Cardiac fibroblast (primary cell): ENCODE measurements around the gene ZFP2.

ENCODE experiments used
- DNase-seq, 2 donors: peaks; one replicate each; pipeline versions ENCODE4 v3.0.0 to v3.0.0-alpha.2; 2010; ENCODE audit warnings: low read depth in 2 of 2
- H3K4me3 ChIP-seq, 2 donors: replicated peaks in 1 of 2; 1 replicate in 1 of 2; 2 replicates in 1 of 2; pipeline ENCODE4 v1.5.1; 2011; ENCODE audit warnings: low read depth in 2 of 2, low read length in 2 of 2, mild to moderate bottlenecking in 2 of 2, moderate library complexity in 1 of 2
- TF ChIP-seq, protein P1 (sequence below): IDR thresholded peaks from one replicate; pipeline ENCODE4 v1.5.1; 2011; ENCODE audit warnings: low read depth, mild to moderate bottlenecking, low read length, inconsistent platforms

Gene ZFP2

GRCh38 chr5:178899289-178899688 is 3.6 kb downstream of the ZFP2 start:
- H3K4me3 ChIP-seq, result no peak overlapping the region
- TF ChIP-seq, protein P1, sequence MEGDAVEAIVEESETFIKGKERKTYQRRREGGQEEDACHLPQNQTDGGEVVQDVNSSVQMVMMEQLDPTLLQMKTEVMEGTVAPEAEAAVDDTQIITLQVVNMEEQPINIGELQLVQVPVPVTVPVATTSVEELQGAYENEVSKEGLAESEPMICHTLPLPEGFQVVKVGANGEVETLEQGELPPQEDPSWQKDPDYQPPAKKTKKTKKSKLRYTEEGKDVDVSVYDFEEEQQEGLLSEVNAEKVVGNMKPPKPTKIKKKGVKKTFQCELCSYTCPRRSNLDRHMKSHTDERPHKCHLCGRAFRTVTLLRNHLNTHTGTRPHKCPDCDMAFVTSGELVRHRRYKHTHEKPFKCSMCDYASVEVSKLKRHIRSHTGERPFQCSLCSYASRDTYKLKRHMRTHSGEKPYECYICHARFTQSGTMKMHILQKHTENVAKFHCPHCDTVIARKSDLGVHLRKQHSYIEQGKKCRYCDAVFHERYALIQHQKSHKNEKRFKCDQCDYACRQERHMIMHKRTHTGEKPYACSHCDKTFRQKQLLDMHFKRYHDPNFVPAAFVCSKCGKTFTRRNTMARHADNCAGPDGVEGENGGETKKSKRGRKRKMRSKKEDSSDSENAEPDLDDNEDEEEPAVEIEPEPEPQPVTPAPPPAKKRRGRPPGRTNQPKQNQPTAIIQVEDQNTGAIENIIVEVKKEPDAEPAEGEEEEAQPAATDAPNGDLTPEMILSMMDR, result peak; percentile 6
- DNase-seq, result no peak

- TF ChIP-seq, protein P1, result no peak
- H3K4me3 ChIP-seq, result no peak overlapping the region
Measured at GRCh38 chr5:178902849-178903248, 7.1 kb downstream of the ZFP2 start.

DNA sequence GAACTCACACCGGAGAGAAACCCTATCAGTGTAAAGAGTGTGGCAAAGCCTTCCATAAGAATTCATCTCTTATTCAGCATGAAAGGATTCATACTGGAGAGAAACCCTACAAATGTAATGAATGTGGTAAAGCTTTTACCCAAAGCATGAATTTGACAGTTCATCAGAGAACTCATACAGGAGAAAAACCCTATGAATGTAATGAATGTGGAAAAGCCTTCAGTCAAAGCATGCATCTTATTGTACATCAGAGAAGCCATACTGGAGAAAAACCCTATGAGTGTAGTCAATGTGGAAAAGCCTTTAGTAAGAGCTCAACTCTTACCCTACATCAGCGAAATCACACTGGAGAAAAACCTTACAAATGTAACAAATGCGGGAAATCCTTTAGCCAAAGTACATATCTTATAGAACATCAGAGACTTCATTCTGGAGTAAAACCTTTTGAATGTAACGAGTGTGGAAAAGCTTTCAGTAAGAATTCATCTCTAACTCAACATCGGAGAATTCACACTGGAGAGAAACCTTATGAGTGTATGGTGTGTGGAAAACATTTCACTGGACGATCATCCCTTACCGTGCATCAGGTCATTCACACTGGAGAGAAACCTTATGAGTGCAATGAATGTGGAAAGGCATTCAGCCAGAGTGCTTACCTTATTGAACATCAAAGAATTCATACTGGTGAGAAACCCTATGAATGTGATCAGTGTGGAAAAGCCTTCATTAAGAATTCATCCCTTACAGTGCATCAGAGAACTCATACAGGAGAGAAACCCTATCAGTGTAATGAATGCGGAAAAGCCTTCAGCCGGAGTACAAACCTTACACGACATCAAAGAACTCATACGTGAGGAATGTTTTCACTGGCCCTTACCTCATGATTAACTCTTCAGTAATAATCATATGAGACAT is 36.4 kb downstream of the ZFP2 start:
- no peak overlapping the region for H3K4me3 ChIP-seq
- TF ChIP-seq, protein P1, result no peak

More at GRCh38 chr5:178902849-178903248, 7.1 kb downstream of the ZFP2 start:
- DNase-seq, result peak in 1 of 2 donors; percentile 27

DNA sequence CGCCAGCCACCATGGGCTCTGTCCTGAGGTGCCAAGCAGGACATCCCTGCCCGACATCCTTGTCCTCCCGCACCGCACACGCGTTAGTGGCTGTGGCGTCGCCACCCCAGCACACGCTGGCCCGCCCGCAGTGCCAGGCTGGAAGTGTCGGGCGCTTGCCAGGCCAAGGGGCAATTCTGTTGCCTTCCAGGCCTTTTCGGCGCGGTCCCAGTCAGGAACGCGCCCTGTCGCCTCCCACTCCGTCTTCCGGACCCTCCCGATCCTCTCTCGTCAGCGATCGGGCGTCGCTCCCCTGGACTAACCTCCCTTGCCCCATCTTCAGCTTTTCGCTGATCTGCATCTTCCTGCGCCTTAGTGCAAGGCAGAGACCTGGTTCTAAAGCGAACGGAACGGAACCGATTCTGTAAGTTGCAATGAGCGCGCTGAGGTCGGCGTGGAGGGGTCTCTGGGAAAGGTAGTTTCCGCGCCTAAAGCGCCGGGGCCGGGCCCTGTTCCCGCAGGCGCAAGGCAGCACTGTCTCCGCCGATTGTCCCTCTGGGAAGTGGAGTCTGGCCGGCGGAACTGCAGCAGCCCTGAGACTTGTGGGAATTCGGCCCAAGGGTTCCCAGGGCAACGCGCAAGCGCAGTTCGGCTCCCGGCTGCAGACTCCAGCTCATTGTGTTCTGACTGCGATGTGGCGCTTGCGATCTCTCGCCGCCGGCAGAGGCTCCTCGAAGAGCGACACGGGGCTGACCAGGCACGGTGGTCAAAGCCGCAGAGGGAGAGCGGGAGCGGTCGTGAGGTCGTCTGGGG is 45.1 kb downstream of the ZFP2 start, which contains the start of gene ZNF454:
Gene ZNF454, plus strand, starts transcription at position 630 of the 792 bp plus-strand sequence. CDS start 1,594 bp downstream, outside the sequence.
- H3K4me3 ChIP-seq, result peak within 1 kb of the TSS; percentile 58 to 67
- TF ChIP-seq, protein P1, result no peak
- peak; percentile 88 to 97 for DNase-seq

More for the DNA sequence above, 36.4 kb downstream of the ZFP2 start:
- no peak for DNase-seq

DNA sequence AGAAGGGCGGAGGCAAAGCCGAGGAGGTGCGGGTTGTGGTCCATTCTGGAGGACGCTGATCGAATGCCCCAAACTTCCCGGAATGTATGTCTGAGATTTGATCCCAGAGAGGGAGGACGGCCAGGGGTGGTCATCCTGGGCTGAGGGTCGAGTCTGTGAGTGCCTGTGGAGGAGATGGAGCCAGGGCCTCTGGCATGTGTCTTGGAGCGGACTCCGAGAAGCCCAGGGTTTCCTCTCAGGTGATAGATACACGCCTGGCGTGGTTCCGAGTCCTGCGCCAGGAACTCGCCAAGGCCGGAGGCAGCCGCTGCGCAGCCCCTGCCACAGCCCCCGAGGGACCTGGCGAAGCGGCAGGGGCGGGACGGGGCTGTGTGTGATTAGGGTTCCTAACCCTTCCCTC is 45.6 kb downstream of the ZFP2 start:
- TF ChIP-seq, protein P1, result no peak
- peak overlapping the region; percentile 58 to 67 for H3K4me3 ChIP-seq
- no peak for DNase-seq

- DNase-seq, result no peak
- no peak overlapping the region for H3K4me3 ChIP-seq
- TF ChIP-seq, protein P1, result no peak
Measured at GRCh38 chr5:178965465-178966055, 69.8 kb downstream of the ZFP2 start.
